DOHH2 (cell line): ENCODE data around the gene TNFSF9.

Experiments
- H3F3A ChIP-seq: fragments of 200-600 bp; sonication (generic), shearing (Covaris generic); 2 replicates; pipeline ENCODE4 v1.6.0; 2016; ENCODE audit warnings: antibody characterized with exemption, mild to moderate bottlenecking; ENCODE audit not compliant: control insufficient read depth, insufficient read depth
- H3K27ac ChIP-seq: fragments of 200-600 bp; sonication (generic); 2 replicates; pipeline ENCODE4 v1.5.1; 2014; ENCODE audit warnings: low read depth, mild to moderate bottlenecking, low read length, moderate library complexity
- H3K27me3 ChIP-seq: fragments of 200-600 bp; sonication (generic); 2 replicates; pipeline ENCODE4 v1.6.1; 2014; ENCODE audit warnings: mild to moderate bottlenecking, low read length, mixed read lengths; ENCODE audit not compliant: control insufficient read depth
- H3K36me3 ChIP-seq: fragments of 200-600 bp; sonication (generic); 2 replicates; pipeline ENCODE4 v1.6.1; 2014; ENCODE audit warnings: mild to moderate bottlenecking, low read length, moderate library complexity, mixed read lengths; ENCODE audit not compliant: control insufficient read depth
- H3K4me1 ChIP-seq: fragments of 200-600 bp; sonication (generic); 2 replicates; pipeline ENCODE4 v1.6.1; 2014; ENCODE audit warnings: mild to moderate bottlenecking, low read length, mixed read lengths; ENCODE audit not compliant: control insufficient read depth
- H3K4me2 ChIP-seq: fragments of 200-600 bp; sonication (generic); 2 replicates; pipeline ENCODE4 v1.6.0; 2014; ENCODE audit warnings: mild to moderate bottlenecking, low read length, moderate library complexity
- H3K4me3 ChIP-seq: fragments of 200-600 bp; sonication (generic); 2 replicates; pipeline ENCODE4 v1.5.1; 2014; ENCODE audit warnings: mild to moderate bottlenecking, low read length, mixed read lengths
- H3K79me2 ChIP-seq: fragments of 200-600 bp; sonication (generic); 2 replicates; pipeline ENCODE4 v1.6.1; 2014; ENCODE audit warnings: mild to moderate bottlenecking, low read length, mixed read lengths; ENCODE audit not compliant: control insufficient read depth
- H3K9me2 ChIP-seq: fragments of 200-600 bp; sonication (generic); replicated peaks from 2 replicates; pipeline ENCODE4 v1.6.1; 2014; ENCODE audit warnings: mild to moderate bottlenecking, low read length, mixed read lengths; ENCODE audit not compliant: control insufficient read depth
- H3K9me3 ChIP-seq: fragments of 200-600 bp; sonication (generic); 2 replicates; pipeline ENCODE4 v1.6.1; 2014; ENCODE audit warnings: antibody characterized with exemption, low read length, mixed read lengths; ENCODE audit not compliant: control insufficient read depth, insufficient read depth
- H4K20me1 ChIP-seq: fragments of 200-600 bp; sonication (generic); 2 replicates; pipeline ENCODE4 v1.6.0; 2014; ENCODE audit warnings: low read depth, mild to moderate bottlenecking, antibody characterized with exemption, low read length, moderate library complexity; ENCODE audit not compliant: control insufficient read depth, insufficient read depth
- EZH2phosphoT487 ChIP-seq: fragments of 200-600 bp; sonication (generic); IDR thresholded peaks from 2 replicates; pipeline ENCODE4 v1.6.1; 2017; ENCODE audit warnings: borderline replicate concordance, mild to moderate bottlenecking, antibody characterized with exemption, low read length, moderate library complexity, mixed read lengths
- TF ChIP-seq, protein P1 (sequence below): fragments of 200-600 bp; sonication (generic); IDR thresholded peaks from one replicate; pipeline ENCODE4 v1.5.1; 2014; ENCODE audit warnings: antibody characterized with exemption, mild to moderate bottlenecking, low read depth, low read length; ENCODE audit not compliant: poor library complexity, severe bottlenecking

Gene TNFSF9

DNA sequence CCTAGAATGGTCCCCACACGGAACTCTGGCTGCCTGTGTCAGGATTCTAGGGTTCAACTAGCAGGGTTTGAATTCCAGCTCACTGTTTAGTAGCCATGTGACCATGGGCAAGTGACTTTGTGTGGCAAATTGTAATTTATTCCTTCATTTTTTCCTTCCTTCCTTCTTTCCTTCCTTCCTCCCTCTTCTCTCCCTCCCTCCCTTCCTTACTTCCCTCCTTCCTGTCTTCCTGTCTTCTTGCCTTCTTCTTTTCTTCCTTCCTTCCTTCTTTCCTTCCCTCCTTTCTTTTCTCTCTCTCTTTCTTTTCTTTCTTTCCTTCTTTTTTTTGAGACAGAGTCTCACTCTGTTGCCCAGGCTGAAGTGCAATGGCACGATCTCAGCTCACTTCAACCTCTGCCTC lies 40.7 kb upstream of the TNFSF9 start:
- H4K20me1 ChIP-seq: no peaks in the 10 kb centered on the region
- H3K79me2 ChIP-seq: no peaks in the 10 kb centered on the region
- no peaks in the 10 kb centered on the region for H3K27me3 ChIP-seq
- H3F3A ChIP-seq: no peaks in the 10 kb centered on the region
- peak overlapping the region; percentile 62 for H3K4me3 ChIP-seq
- peak overlapping the region; percentile 70 for H3K4me2 ChIP-seq
- H3K9me3 ChIP-seq: no peaks in the 10 kb centered on the region
- H3K36me3 ChIP-seq: no peaks in the 10 kb centered on the region
- H3K4me1 ChIP-seq: peaks cover 14% of the 10 kb centered on the region
- H3K9me2 ChIP-seq: no peaks in the 10 kb centered on the region
- H3K27ac ChIP-seq: no peak overlapping the region
- TF ChIP-seq, protein P1, sequence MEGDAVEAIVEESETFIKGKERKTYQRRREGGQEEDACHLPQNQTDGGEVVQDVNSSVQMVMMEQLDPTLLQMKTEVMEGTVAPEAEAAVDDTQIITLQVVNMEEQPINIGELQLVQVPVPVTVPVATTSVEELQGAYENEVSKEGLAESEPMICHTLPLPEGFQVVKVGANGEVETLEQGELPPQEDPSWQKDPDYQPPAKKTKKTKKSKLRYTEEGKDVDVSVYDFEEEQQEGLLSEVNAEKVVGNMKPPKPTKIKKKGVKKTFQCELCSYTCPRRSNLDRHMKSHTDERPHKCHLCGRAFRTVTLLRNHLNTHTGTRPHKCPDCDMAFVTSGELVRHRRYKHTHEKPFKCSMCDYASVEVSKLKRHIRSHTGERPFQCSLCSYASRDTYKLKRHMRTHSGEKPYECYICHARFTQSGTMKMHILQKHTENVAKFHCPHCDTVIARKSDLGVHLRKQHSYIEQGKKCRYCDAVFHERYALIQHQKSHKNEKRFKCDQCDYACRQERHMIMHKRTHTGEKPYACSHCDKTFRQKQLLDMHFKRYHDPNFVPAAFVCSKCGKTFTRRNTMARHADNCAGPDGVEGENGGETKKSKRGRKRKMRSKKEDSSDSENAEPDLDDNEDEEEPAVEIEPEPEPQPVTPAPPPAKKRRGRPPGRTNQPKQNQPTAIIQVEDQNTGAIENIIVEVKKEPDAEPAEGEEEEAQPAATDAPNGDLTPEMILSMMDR: no peak
- no peak for TF ChIP-seq EZH2phosphoT487

DNA sequence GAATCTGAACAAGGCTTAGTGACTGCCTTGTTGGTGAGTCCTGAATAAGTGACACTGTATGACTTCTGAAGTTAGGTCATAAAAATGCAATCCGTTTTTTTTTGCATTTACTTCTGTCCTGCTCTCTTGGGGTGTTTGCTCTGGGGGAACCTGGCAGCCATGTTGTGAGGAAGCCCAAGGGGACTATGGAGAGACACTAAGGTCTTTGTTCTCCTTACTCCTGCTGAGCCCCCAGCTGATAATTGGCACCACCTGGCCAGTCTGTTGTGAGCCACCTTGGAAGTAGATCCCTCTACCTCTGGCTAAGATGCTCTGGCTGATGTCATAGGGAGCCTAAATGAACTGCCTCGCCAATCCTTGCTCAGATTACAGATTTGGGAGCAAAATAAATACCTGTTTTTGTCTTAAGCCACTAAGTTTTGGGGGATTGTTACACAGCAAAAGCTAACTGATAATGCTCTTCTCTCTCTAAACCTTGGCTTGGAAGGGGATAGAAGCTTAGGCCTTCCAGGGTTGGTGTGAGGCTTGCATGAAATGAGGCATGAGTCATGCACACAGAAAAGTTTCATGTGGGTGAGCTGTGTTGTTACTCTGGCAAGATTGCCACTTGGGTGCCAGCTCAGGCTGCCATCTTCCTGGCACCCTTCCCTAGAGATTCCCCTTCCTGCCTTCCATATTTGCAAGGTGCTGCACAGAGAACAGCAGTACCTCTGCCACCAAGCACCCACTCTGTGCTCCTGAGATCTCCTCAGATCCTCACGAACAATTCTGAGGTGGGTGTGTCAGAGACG lies 38.8 kb upstream of the TNFSF9 start:
- Histone ChIP-seq H3K9me2 (no peaks in the 10 kb centered on the region), H3K4me1 (peaks cover 14% of the 10 kb centered on the region), H3K4me2 (no peak overlapping the region), H3K4me3 (no peak overlapping the region), H3K79me2 (no peaks in the 10 kb centered on the region), H4K20me1 (no peaks in the 10 kb centered on the region), H3K27ac (no peak overlapping the region), H3F3A (no peaks in the 10 kb centered on the region), H3K36me3 (no peaks in the 10 kb centered on the region), H3K27me3 (no peaks in the 10 kb centered on the region), H3K9me3 (no peaks in the 10 kb centered on the region)
- TF ChIP-seq, protein P1: no peak
- no peak for TF ChIP-seq EZH2phosphoT487

DNA sequence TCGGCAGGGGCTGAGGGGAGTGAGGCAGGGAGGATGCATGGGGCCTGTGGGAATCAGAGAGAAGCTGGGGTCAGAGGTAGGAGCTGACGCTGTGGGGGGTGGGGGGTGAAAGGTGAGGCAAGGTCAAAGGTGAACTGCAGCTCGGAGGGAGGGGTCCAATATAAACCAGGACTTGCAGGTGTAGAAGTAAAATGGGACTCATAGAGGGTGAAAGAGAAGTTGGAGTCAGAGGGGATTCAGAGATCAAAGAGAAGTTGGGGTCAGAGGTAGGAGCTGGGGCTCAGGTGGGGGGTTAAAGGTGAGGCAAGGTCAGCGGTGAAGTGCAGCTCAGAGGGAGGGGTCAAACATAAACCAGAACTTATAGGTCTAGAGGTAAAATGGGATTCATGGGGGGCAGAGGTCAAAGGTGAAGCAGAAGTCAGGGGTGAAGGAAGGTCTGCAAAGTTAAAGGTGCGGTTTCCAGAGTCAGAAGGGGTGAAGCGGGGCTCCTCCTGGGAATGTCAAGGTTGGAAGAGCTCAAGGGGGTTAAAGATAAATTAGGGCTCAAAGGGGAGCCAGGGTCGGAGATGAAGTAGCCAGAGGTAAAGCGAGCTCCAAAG lies 36.3 kb upstream of the TNFSF9 start:
- Histone ChIP-seq H3K9me3 (no peaks in the 10 kb centered on the region), H3K27me3 (0 out of 2 replicates have a peak, but pooled peaks cover 4% of the 10 kb centered on the region), H3K36me3 (no peaks in the 10 kb centered on the region), H3K4me3 (no peak overlapping the region), H3F3A (no peaks in the 10 kb centered on the region), H3K79me2 (no peaks in the 10 kb centered on the region), H3K4me2 (no peak overlapping the region), H3K4me1 (peaks cover 8% of the 10 kb centered on the region), H3K27ac (no peak overlapping the region), H3K9me2 (no peaks in the 10 kb centered on the region), H4K20me1 (no peaks in the 10 kb centered on the region)
- TF ChIP-seq, protein P1: no peak
- no peak for TF ChIP-seq EZH2phosphoT487
